ENCODE data around the gene SHB. TPM values are rescaled to one million over a fixed set of nuclear protein-coding genes. Genes with fewer than 3 reads are reported as not detected.

The SHB gene
- total and polyA plus RNA-seq, 7 donors = 4.0 to 30.7 (median 8.6) TPM

GRCh38 chr9:38112049-38112448 is 43.0 kb upstream of the SHB start:
- no peaks in the 10 kb centered on the region for H3K36me3 ChIP-seq (ENCODE audit: insufficient read depth in 1 of 2, low read depth in 1 of 2)
- TF ChIP-seq, protein P1, sequence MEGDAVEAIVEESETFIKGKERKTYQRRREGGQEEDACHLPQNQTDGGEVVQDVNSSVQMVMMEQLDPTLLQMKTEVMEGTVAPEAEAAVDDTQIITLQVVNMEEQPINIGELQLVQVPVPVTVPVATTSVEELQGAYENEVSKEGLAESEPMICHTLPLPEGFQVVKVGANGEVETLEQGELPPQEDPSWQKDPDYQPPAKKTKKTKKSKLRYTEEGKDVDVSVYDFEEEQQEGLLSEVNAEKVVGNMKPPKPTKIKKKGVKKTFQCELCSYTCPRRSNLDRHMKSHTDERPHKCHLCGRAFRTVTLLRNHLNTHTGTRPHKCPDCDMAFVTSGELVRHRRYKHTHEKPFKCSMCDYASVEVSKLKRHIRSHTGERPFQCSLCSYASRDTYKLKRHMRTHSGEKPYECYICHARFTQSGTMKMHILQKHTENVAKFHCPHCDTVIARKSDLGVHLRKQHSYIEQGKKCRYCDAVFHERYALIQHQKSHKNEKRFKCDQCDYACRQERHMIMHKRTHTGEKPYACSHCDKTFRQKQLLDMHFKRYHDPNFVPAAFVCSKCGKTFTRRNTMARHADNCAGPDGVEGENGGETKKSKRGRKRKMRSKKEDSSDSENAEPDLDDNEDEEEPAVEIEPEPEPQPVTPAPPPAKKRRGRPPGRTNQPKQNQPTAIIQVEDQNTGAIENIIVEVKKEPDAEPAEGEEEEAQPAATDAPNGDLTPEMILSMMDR (IDR thresholded peaks at IDR 0.05) = no peak
- H3K9me3 ChIP-seq = no peaks in the 10 kb centered on the region
- intact Hi-C loops (cut with DNase I) = no loop called here
- no peaks in the 10 kb centered on the region for H3K27me3 ChIP-seq (ENCODE audit: insufficient read depth in 3 of 3, low read length in 2 of 3)
- DNase-seq (no peak), ATAC-seq (no peak)
- no peaks in the 10 kb centered on the region for H3K4me1 ChIP-seq
- no peak overlapping the region for H3K4me3 ChIP-seq
- no peak overlapping the region for H3K27ac ChIP-seq
- 71 to 79% (median 75%) methylated on average over 5 of the region's 5 CpGs for WGBS, 3 donors

DNA sequence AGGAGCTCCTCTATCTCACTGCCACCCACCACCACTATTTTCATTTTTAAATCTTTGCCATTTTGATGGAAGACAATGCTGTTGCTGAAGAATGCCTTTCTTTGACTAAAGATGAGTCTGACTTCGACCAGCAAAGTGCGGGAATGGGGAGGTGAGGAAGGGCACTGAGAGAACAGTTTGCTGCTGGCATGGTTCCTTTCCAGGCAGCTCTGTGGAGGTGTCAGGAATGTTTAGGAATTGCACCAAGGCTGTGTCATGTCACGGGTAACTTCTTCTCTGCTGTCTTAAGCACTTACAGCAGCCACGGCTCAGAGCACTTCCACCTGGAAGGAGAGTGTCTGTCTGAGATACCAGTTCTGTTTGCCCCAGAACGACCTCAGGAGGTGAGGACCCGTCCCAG is 41.4 kb upstream of the SHB start:
- ATAC-seq = no peak
- TF ChIP-seq, protein P1 (IDR thresholded peaks at IDR 0.05) = no peak
- Histone ChIP-seq H3K36me3 (ENCODE audit: insufficient read depth in 1 of 2, low read depth in 1 of 2) (no peaks in the 10 kb centered on the region), H3K4me3 (no peak overlapping the region), H3K27me3 (ENCODE audit: insufficient read depth in 3 of 3, low read length in 2 of 3) (no peaks in the 10 kb centered on the region), H3K4me1 (no peaks in the 10 kb centered on the region), H3K9me3 (no peaks in the 10 kb centered on the region), H3K27ac (no peak overlapping the region)
- intact Hi-C loops (cut with DNase I) = no loop called here
- 65 to 68% (median 66%) methylated on average over 6 of the region's 6 CpGs for WGBS, 3 donors
- DNase-seq = no peak

- no peaks in the 10 kb centered on the region for H3K36me3 ChIP-seq (ENCODE audit: insufficient read depth in 1 of 2, low read depth in 1 of 2)
- intact Hi-C loops (cut with DNase I) = no loop called here
- no peak overlapping the region for H3K27ac ChIP-seq
- H3K9me3 ChIP-seq = no peaks in the 10 kb centered on the region
- DNase-seq = no peak
- H3K27me3 ChIP-seq (ENCODE audit: insufficient read depth in 3 of 3, low read length in 2 of 3) = no peaks in the 10 kb centered on the region
- TF ChIP-seq, protein P1 (IDR thresholded peaks at IDR 0.05) = no peak
- 67 to 71% (median 70%) methylated on average over 6 of the region's 6 CpGs for WGBS, 3 donors
- H3K4me1 ChIP-seq = no peaks in the 10 kb centered on the region
- H3K4me3 ChIP-seq = no peak overlapping the region
- ATAC-seq = no peak
Measured at GRCh38 chr9:38109601-38110000, 40.6 kb upstream of the SHB start.

DNA sequence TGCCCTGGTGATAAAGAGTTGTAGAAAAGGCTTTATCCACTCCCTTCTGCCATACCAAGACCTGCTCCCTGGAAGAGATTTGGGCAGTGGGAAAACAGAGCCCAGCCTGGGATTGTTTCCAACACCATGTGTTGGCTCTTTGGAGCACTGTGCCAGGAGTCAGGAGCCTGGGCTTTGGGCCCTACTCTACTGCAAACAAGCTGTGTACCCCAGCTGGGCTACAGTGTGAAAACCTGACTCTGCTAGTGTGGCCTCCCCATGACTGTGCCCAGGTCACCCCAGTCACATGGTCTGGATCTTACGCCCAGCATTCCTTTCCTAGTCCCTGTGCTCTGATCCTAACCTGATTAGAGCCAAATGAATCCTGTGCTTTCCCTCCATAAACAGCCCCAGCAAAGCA is 39.3 kb upstream of the SHB start:
- Histone ChIP-seq H3K4me3 (no peak overlapping the region), H3K9me3 (no peaks in the 10 kb centered on the region), H3K27ac (no peak overlapping the region), H3K4me1 (no peaks in the 10 kb centered on the region), H3K36me3 (ENCODE audit: insufficient read depth in 1 of 2, low read depth in 1 of 2) (no peaks in the 10 kb centered on the region), H3K27me3 (ENCODE audit: insufficient read depth in 3 of 3, low read length in 2 of 3) (no peaks in the 10 kb centered on the region)
- 37 to 86% (median 53%) methylated on average over 1 of the region's 1 CpG for WGBS, 3 donors
- TF ChIP-seq, protein P1 (IDR thresholded peaks at IDR 0.05) = no peak
- DNase-seq = no peak
- intact Hi-C loops (cut with DNase I) = no loop called here
- no peak for ATAC-seq

- no peaks in the 10 kb centered on the region for H3K27me3 ChIP-seq (ENCODE audit: insufficient read depth in 3 of 3, low read length in 2 of 3)
- H3K4me1 ChIP-seq = no peaks in the 10 kb centered on the region
- DNase-seq (no peak), ATAC-seq (no peak)
- no peaks in the 10 kb centered on the region for H3K9me3 ChIP-seq
- no peaks in the 10 kb centered on the region for H3K36me3 ChIP-seq (ENCODE audit: insufficient read depth in 1 of 2, low read depth in 1 of 2)
- 84 to 89% (median 85%) methylated on average over 8 of the region's 8 CpGs for WGBS, 3 donors
- TF ChIP-seq, protein P1 (IDR thresholded peaks at IDR 0.05) = no peak
- no peak overlapping the region for H3K27ac ChIP-seq
- intact Hi-C loops (cut with DNase I) = no loop called here
- no peak overlapping the region for H3K4me3 ChIP-seq
Measured at GRCh38 chr9:38107811-38108304, 38.8 kb upstream of the SHB start.

Measured in psoas muscle (tissue), 8 donors.